ENCODE data around the gene MSI2.

DNA sequence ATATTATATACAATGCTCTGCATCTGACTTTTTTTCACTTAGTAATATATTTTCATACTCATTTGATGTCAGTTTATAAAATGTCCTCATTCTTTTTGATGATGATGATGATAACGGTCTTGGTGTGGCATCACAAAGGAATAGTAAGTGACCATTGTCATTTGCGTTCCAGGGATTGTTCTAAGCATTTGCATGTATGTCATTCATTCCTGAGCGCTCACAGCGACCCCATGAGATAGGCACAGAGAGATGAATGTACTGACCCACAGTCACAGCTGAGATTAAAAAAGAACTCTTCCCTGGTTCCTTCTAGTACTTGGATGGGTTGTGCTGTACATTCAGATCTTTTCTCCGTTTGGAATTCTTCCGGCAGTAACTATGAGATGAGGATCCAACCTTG lies 21.2 kb upstream of the MSI2 start:
- TF ChIP-seq EP300 (IDR thresholded peaks at IDR 0.05), result no peak
- TF ChIP-seq, protein P1, sequence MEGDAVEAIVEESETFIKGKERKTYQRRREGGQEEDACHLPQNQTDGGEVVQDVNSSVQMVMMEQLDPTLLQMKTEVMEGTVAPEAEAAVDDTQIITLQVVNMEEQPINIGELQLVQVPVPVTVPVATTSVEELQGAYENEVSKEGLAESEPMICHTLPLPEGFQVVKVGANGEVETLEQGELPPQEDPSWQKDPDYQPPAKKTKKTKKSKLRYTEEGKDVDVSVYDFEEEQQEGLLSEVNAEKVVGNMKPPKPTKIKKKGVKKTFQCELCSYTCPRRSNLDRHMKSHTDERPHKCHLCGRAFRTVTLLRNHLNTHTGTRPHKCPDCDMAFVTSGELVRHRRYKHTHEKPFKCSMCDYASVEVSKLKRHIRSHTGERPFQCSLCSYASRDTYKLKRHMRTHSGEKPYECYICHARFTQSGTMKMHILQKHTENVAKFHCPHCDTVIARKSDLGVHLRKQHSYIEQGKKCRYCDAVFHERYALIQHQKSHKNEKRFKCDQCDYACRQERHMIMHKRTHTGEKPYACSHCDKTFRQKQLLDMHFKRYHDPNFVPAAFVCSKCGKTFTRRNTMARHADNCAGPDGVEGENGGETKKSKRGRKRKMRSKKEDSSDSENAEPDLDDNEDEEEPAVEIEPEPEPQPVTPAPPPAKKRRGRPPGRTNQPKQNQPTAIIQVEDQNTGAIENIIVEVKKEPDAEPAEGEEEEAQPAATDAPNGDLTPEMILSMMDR (IDR thresholded peaks at IDR 0.05), result no peak

All from suprapubic skin (tissue), 3 donors.